GM23338 (cell line): ENCODE data around the gene ABHD17A. TPM values are rescaled to one million over a fixed set of nuclear protein-coding genes. Genes with fewer than 3 reads are reported as not detected.

Experiments used
- ATAC-seq: fragments of 200-7000 bp; cut with Tn5 transposase; 3 replicates; pipeline ENCODE4 v1.9.1; 2020
- DNase-seq: peaks from one replicate; pipeline ENCODE4 v3.0.0-alpha.2; 2015; ENCODE audit warnings: low spot score
- H2AFZ ChIP-seq: fragments of 200-600 bp; sonication (generic); 2 replicates; pipeline ENCODE4 v1.8.0; 2016; ENCODE audit warnings: antibody characterized with exemption, mild to moderate bottlenecking, moderate library complexity
- H3F3A ChIP-seq: fragments of 200-600 bp; sonication (generic); replicated peaks from 2 replicates; pipeline ENCODE4 v1.8.0; 2017; ENCODE audit warnings: antibody characterized with exemption, mixed run types, low read depth
- H3K27ac ChIP-seq: fragments of 200-600 bp; sonication (generic); 2 replicates; pipeline ENCODE4 v1.6.1; 2016; ENCODE audit warnings: low read depth
- H3K27me3 ChIP-seq: fragments of 200-600 bp; sonication (generic); 2 replicates; pipeline ENCODE4 v1.8.0; 2016; ENCODE audit warnings: mild to moderate bottlenecking, mixed run types, moderate library complexity; ENCODE audit not compliant: insufficient read depth
- H3K36me3 ChIP-seq: fragments of 200-600 bp; sonication (generic); 2 replicates; pipeline ENCODE4 v1.8.0; 2016; ENCODE audit warnings: mild to moderate bottlenecking; ENCODE audit not compliant: insufficient read depth
- H3K4me1 ChIP-seq: fragments of 200-600 bp; sonication (generic); 2 replicates; pipeline ENCODE4 v1.8.0; 2016; ENCODE audit warnings: mild to moderate bottlenecking, moderate library complexity; ENCODE audit not compliant: insufficient read depth
- H3K4me2 ChIP-seq: fragments of 200-600 bp; sonication (generic); 2 replicates; pipeline ENCODE4 v1.7.1; 2017; ENCODE audit warnings: mixed run types
- H3K4me3 ChIP-seq: fragments of 200-600 bp; sonication (generic); 2 replicates; pipeline ENCODE4 v1.6.1; 2016; ENCODE audit warnings: mixed run types
- H3K79me2 ChIP-seq: fragments of 200-600 bp; sonication (generic); replicated peaks from 2 replicates; pipeline ENCODE4 v1.8.0; 2017; ENCODE audit warnings: mild to moderate bottlenecking; ENCODE audit not compliant: insufficient read depth
- H3K9me2 ChIP-seq: fragments of 200-600 bp; sonication (generic); 2 replicates; pipeline ENCODE4 v1.8.0; 2017; ENCODE audit not compliant: insufficient read depth
- H4K20me1 ChIP-seq: fragments of 200-600 bp; sonication (generic); replicated peaks from 2 replicates; pipeline ENCODE4 v1.8.0; 2017; ENCODE audit warnings: mild to moderate bottlenecking; ENCODE audit not compliant: insufficient read depth
- H3K27ac Mint-ChIP-seq: 2 replicates; pipeline ENCODE4 v1.8.0; 2020; ENCODE audit warnings: inconsistent platforms, mild to moderate bottlenecking, moderate library complexity, mixed read lengths
- H3K27me3 Mint-ChIP-seq: 3 replicates; pipeline ENCODE4 v1.8.0; 2022; ENCODE audit warnings: low read depth, mild to moderate bottlenecking, moderate library complexity, mixed read lengths, inconsistent platforms; ENCODE audit not compliant: insufficient read depth, poor library complexity
- H3K36me3 Mint-ChIP-seq: 3 replicates; pipeline ENCODE4 v1.8.0; 2021; ENCODE audit warnings: low read depth, mild to moderate bottlenecking, inconsistent platforms, moderate library complexity, mixed read lengths
- H3K4me1 Mint-ChIP-seq: 3 replicates; pipeline ENCODE4 v1.8.0; 2020; ENCODE audit warnings: mild to moderate bottlenecking, inconsistent platforms, mixed read lengths
- H3K4me3 Mint-ChIP-seq: 3 replicates; pipeline ENCODE4 v1.8.0; 2021; ENCODE audit warnings: moderate library complexity, mild to moderate bottlenecking, inconsistent platforms, mixed read lengths
- H3K9me3 Mint-ChIP-seq: 3 replicates; pipeline ENCODE4 v1.8.0; 2020; ENCODE audit warnings: moderate library complexity, mild to moderate bottlenecking, inconsistent platforms, mixed read lengths
- CREB1 ChIP-seq: fragments of 250-450 bp; sonication (Bioruptor Pico); IDR thresholded peaks from 2 replicates; pipeline ENCODE4 v1.5.0; 2020; ENCODE audit warnings: low read depth, mild to moderate bottlenecking, moderate library complexity
- EZH2 ChIP-seq: fragments of 200-600 bp; sonication (generic); IDR thresholded peaks from one replicate; pipeline ENCODE4 v1.8.0; 2017; ENCODE audit warnings: antibody characterized with exemption, mild to moderate bottlenecking, low read depth; ENCODE audit not compliant: unreplicated experiment
- REST ChIP-seq: IDR thresholded peaks from one replicate; pipeline ENCODE4 v1.6.1; 2018; ENCODE audit warnings: antibody characterized with exemption; ENCODE audit not compliant: unreplicated experiment
- ZNF114 ChIP-seq: fragments of 250-450 bp; sonication (Bioruptor Pico); IDR thresholded peaks from 2 replicates; pipeline ENCODE4 v1.5.0; 2020; ENCODE audit warnings: mild to moderate bottlenecking, moderate library complexity
- polyA plus RNA-seq: library from polyadenylated mRNA; unstranded; fragments of >200 nt; fragmentation: Nextera tagmentation; extraction: Ambion mirVana; gene quantifications from 2 replicates; pipeline ENCODE4 v1.2.1, GENCODE V29; 2016
- total RNA-seq: library from RNA; depleted of rRNA; stranded (reverse); fragments of >200 nt; shearing (Covaris generic); gene quantifications from 2 replicates; pipeline ENCODE4 v1.2.3, GENCODE V29; 2014
- TF ChIP-seq, protein P1 (sequence below), 2 experiments: fragments of 200-600 bp in 1 of 2; sonication (generic) in 1 of 2; conservative IDR thresholded peaks; 2 replicates each; pipeline versions ENCODE4 v1.5.1 to v1.6.1; 2016 to 2017; ENCODE audit warnings: antibody characterized with exemption in 2 of 2, low read depth in 2 of 2, mild to moderate bottlenecking in 2 of 2, moderate library complexity in 1 of 2
- TF ChIP-seq, protein P2 (sequence below): IDR thresholded peaks from 2 replicates; pipeline ENCODE4 v1.6.1; 2016; ENCODE audit warnings: antibody characterized with exemption

Gene ABHD17A
- total and polyA plus RNA-seq, 2 experiments from 2014 or later: 34.2 to 99.9 TPM

- TF ChIP-seq REST: no peak
- TF ChIP-seq, protein P1, sequence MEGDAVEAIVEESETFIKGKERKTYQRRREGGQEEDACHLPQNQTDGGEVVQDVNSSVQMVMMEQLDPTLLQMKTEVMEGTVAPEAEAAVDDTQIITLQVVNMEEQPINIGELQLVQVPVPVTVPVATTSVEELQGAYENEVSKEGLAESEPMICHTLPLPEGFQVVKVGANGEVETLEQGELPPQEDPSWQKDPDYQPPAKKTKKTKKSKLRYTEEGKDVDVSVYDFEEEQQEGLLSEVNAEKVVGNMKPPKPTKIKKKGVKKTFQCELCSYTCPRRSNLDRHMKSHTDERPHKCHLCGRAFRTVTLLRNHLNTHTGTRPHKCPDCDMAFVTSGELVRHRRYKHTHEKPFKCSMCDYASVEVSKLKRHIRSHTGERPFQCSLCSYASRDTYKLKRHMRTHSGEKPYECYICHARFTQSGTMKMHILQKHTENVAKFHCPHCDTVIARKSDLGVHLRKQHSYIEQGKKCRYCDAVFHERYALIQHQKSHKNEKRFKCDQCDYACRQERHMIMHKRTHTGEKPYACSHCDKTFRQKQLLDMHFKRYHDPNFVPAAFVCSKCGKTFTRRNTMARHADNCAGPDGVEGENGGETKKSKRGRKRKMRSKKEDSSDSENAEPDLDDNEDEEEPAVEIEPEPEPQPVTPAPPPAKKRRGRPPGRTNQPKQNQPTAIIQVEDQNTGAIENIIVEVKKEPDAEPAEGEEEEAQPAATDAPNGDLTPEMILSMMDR (conservative IDR thresholded peaks at IDR 0.05; ENCODE audit: low read depth in 2 of 2): no peak
- TF ChIP-seq CREB1 (CRISPR knock-in tag): no peak
- TF ChIP-seq EZH2: no peak
- TF ChIP-seq, protein P2, sequence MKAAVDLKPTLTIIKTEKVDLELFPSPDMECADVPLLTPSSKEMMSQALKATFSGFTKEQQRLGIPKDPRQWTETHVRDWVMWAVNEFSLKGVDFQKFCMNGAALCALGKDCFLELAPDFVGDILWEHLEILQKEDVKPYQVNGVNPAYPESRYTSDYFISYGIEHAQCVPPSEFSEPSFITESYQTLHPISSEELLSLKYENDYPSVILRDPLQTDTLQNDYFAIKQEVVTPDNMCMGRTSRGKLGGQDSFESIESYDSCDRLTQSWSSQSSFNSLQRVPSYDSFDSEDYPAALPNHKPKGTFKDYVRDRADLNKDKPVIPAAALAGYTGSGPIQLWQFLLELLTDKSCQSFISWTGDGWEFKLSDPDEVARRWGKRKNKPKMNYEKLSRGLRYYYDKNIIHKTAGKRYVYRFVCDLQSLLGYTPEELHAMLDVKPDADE: no peak
These were observed 42.2 kb downstream of the ABHD17A start (continued) for GRCh38 chr19:1843116-1843515.

DNA sequence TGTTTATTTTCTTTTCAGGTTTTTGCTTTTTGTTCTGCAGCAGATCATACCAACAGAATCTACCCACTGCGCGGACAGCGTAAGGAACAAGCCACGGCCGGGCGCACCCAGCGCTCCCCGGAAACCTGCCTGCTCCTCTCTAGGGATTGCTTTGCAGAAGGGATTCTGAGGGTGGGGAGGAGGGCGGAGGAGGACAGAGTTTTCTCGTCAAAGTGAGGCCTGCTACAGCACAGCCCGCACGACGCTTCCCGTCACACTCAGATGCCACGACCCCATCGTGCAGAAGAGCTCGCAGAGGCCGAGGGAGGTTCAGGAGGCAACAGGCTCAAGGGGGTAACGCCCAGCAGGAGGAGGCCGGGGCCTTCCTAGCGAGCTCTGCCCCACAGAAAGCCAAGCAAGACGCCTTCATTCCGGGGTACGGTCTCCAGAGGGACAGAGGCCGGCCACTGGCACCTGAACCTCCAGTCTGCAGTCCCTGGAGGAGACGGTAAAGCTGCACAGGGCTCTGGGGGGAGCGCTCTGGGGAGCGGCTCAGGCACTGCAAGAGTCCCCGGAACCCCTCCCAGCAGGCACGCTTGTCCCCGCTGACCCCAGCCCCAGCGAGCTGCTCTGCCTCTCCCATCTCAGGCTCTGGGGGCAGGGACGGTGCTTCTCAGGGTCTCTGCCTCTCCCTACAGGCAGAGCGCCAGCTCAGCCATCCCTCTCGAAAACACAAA lies 43.9 kb downstream of the ABHD17A start:
- peak overlapping the region; percentile 28; the same call in 1 of the 2 replicates for H3K27ac Mint-ChIP-seq
- H4K20me1 ChIP-seq: peaks cover 23% of the 10 kb centered on the region
- H3F3A ChIP-seq: peaks cover 10% of the 10 kb centered on the region
- TF ChIP-seq ZNF114 (no peak), REST (no peak)

More for the DNA sequence above, 43.9 kb downstream of the ABHD17A start:
- no peaks in the 10 kb centered on the region for H3K27me3 ChIP-seq
- no peak for DNase-seq
- H3K36me3 Mint-ChIP-seq: no peaks in the 10 kb centered on the region; the same call in 2 of the 3 replicates
- H3K4me1 ChIP-seq: no peaks in the 10 kb centered on the region; the same call in 1 of the 2 replicates
- no peak overlapping the region for H3K4me2 ChIP-seq
- no peaks in the 10 kb centered on the region for H3K9me3 Mint-ChIP-seq
- H3K4me1 Mint-ChIP-seq: peaks cover 15% of the 10 kb centered on the region
- H3K9me2 ChIP-seq: no peaks in the 10 kb centered on the region
- no peak overlapping the region for H3K4me3 ChIP-seq
- no peak for ATAC-seq
- H3K27ac ChIP-seq: no peak overlapping the region
- H2AFZ ChIP-seq: no peak overlapping the region
- peaks cover 13% of the 10 kb centered on the region for H3K27me3 Mint-ChIP-seq
- no peaks in the 10 kb centered on the region for H3K36me3 ChIP-seq
- peaks cover 96% of the 10 kb centered on the region for H3K79me2 ChIP-seq
- no peak overlapping the region; the same call in 2 of the 3 replicates for H3K4me3 Mint-ChIP-seq
